ENCODE data around the gene BTN3A1. TPM values are rescaled to one million over a fixed set of nuclear protein-coding genes. Genes with fewer than 3 reads are reported as not detected.

BTN3A1 gene
- total and polyA plus RNA-seq, 5 donors = 4.4 to 11.2 (median 10.5) TPM

DNA sequence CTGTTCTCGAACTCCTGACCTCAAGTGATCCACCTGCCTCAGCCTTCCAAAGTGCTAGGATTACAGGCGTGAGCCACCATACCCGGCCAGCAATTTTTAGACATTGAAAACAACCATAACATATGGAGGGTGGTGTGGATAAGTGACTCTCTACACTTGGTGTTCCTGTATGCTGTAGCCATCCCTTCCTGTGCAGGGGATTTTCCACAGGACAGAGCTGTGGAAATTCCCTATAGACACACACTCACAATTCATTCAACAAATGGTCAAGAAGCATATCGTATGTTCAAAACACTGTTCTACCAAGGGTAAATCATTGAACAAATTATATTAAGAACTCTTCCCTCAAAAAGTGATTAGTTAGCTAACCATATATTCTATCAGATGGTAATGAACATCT is 61.9 kb downstream of the BTN3A1 start:
- Histone ChIP-seq H3K4me1 (ENCODE audit: control insufficient read depth, insufficient read depth, low read length) (peaks cover 6% of the 10 kb centered on the region), H3K9me3 (ENCODE audit: control insufficient read depth, low read length) (no peaks in the 10 kb centered on the region), H3K4me3 (ENCODE audit: low read length) (no peak overlapping the region), H3K27me3 (ENCODE audit: control insufficient read depth, insufficient read depth) (no peaks in the 10 kb centered on the region), H3K27ac (ENCODE audit: low read length) (no peak overlapping the region)
- intact Hi-C loops (cut with DNase I) = no loop called here
- ATAC-seq (no peak), DNase-seq (no peak)
- 86% methylated on average over 4 of the region's 4 CpGs for WGBS

DNA sequence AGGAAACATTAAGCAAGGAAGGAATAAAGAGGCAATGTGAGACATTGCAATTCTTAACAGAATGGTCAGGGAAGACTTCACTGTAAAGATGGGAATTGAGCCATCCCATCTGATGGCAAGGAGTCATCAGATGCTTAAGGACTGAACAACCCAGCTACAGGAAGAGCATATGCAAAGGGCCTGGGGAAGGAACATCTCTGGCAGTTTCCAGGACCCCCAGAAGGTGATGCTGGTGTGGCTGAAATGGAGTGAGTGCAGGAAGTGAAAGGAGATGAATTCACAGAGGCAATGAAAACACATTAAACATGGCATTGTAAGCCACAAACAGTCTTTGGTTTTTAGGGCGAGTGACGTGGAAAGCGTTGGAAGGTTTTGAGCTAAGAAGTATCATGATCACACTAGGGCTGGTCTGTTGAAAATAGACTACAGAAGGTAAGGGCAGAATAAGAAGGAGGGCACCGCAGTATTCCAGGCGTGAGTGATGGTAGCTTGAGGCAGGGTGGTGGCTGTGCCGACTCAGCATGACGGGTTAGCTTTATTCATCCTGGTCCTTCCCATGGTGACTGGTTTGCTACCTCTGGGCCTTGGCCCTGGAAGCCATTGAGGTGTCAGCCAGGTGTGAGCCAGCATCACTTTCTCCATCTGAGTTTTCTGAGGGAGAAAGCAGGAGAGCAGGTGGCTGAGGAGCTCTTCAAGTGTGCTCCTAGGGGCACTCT is 62.5 kb downstream of the BTN3A1 start:
- H3K9me3 ChIP-seq (ENCODE audit: control insufficient read depth, low read length) = no peaks in the 10 kb centered on the region
- no peaks in the 10 kb centered on the region for H3K27me3 ChIP-seq (ENCODE audit: control insufficient read depth, insufficient read depth)
- WGBS = 96% methylated on average over 7 of the region's 7 CpGs
- intact Hi-C loops (cut with DNase I) = no loop called here
- DNase-seq (no peak), ATAC-seq (no peak)
- no peak overlapping the region for H3K27ac ChIP-seq (ENCODE audit: low read length)
- peaks cover 2% of the 10 kb centered on the region for H3K4me1 ChIP-seq (ENCODE audit: control insufficient read depth, insufficient read depth, low read length)
- no peak overlapping the region for H3K4me3 ChIP-seq (ENCODE audit: low read length)

Other genes with a start within 250 kb of the BTN3A1 start
- 10 to 100 TPM in 3 of 4 donors, 1 to 10 TPM in 1; 7.2 to 24.3 (median 14.2) TPM for gene BTN3A2, start 37.1 kb upstream of the BTN3A1 start, total RNA-seq
- gene BTN3A2, start 37.1 kb upstream of the BTN3A1 start, polyA plus RNA-seq = 7.8 TPM
- 10 to 100 TPM in 1 of 4 donors, 1 to 10 TPM in 3; 5.5 to 10.3 (median 7.8) TPM for gene BTN2A2, start 19.2 kb upstream of the BTN3A1 start, total RNA-seq
- 4.7 TPM for gene BTN2A2, start 19.2 kb upstream of the BTN3A1 start, polyA plus RNA-seq
- gene BTN3A3, start 38.2 kb downstream of the BTN3A1 start, total RNA-seq = 10 to 100 TPM in 2 of 4 donors, 1 to 10 TPM in 2; 6.1 to 13.6 (median 9.1) TPM
- 6.1 TPM for gene BTN3A3, start 38.2 kb downstream of the BTN3A1 start, polyA plus RNA-seq
- 10 to 100 TPM; 17.1 to 26.3 (median 21.1) TPM for gene BTN2A1, start 55.7 kb downstream of the BTN3A1 start, total RNA-seq
- gene BTN2A1, start 55.7 kb downstream of the BTN3A1 start, polyA plus RNA-seq = 10.9 TPM
- gene BTN1A1, start 98.0 kb downstream of the BTN3A1 start, total RNA-seq = not detected
- gene BTN1A1, start 98.0 kb downstream of the BTN3A1 start, polyA plus RNA-seq = not detected
- gene HMGN4, start 136.1 kb downstream of the BTN3A1 start, total RNA-seq = 10 to 100 TPM; 34.6 to 42.9 (median 35.9) TPM
- 20.1 TPM for gene HMGN4, start 136.1 kb downstream of the BTN3A1 start, polyA plus RNA-seq
- gene ABT1, start 194.7 kb downstream of the BTN3A1 start, total RNA-seq = 1 to 10 TPM; 8.9 to 9.5 (median 9.3) TPM
- gene ABT1, start 194.7 kb downstream of the BTN3A1 start, polyA plus RNA-seq = 9.2 TPM